Measurements from ENCODE around the gene ERG.

- TF ChIP-seq PML (IDR thresholded peaks at IDR 0.05; ENCODE audit: low read length) (no peak), SMARCA4 (IDR thresholded peaks at IDR 0.05) (no peak), SMAD4 (CRISPR knock-in tag; conservative IDR thresholded peaks at IDR 0.05) (no peak), CTCF (IDR thresholded peaks at IDR 0.05 in 2 of 3, conservative IDR thresholded peaks at IDR 0.05 in 1 of 3; ENCODE audit: insufficient read depth in 2 of 3, low read depth in 1 of 3, low read length in 3 of 3) (no peak), ZNF395 (CRISPR knock-in tag; IDR thresholded peaks at IDR 0.05) (no peak), ZNF3 (CRISPR knock-in tag; IDR thresholded peaks at IDR 0.05) (no peak)
- TF ChIP-seq, protein P1, sequence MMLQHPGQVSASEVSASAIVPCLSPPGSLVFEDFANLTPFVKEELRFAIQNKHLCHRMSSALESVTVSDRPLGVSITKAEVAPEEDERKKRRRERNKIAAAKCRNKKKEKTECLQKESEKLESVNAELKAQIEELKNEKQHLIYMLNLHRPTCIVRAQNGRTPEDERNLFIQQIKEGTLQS (IDR thresholded peaks at IDR 0.05): no peak; the same call in 1 of the 2 replicates
- TF ChIP-seq, protein P1 (CRISPR knock-in tag; conservative IDR thresholded peaks at IDR 0.05): no peak
These were observed 81.5 kb downstream of the ERG start for GRCh38 chr21:38416791-38417190.
